DOHH2 (cell line): ENCODE data around the gene FAT2.
"Not testable (repeated sequence)": the region's sequence is repeated elsewhere in the genome, so short reads cannot be mapped to it uniquely, and the experiment has no call there.

Experiments
- H3F3A ChIP-seq: fragments of 200-600 bp; sonication (generic), shearing (Covaris generic); 2 replicates; pipeline ENCODE4 v1.6.0; 2016; ENCODE audit warnings: antibody characterized with exemption, mild to moderate bottlenecking; ENCODE audit not compliant: control insufficient read depth, insufficient read depth
- H3K27ac ChIP-seq: fragments of 200-600 bp; sonication (generic); 2 replicates; pipeline ENCODE4 v1.5.1; 2014; ENCODE audit warnings: low read depth, mild to moderate bottlenecking, low read length, moderate library complexity
- H3K27me3 ChIP-seq: fragments of 200-600 bp; sonication (generic); 2 replicates; pipeline ENCODE4 v1.6.1; 2014; ENCODE audit warnings: mild to moderate bottlenecking, low read length, mixed read lengths; ENCODE audit not compliant: control insufficient read depth
- H3K36me3 ChIP-seq: fragments of 200-600 bp; sonication (generic); 2 replicates; pipeline ENCODE4 v1.6.1; 2014; ENCODE audit warnings: mild to moderate bottlenecking, low read length, moderate library complexity, mixed read lengths; ENCODE audit not compliant: control insufficient read depth
- H3K4me1 ChIP-seq: fragments of 200-600 bp; sonication (generic); 2 replicates; pipeline ENCODE4 v1.6.1; 2014; ENCODE audit warnings: mild to moderate bottlenecking, low read length, mixed read lengths; ENCODE audit not compliant: control insufficient read depth
- H3K4me2 ChIP-seq: fragments of 200-600 bp; sonication (generic); 2 replicates; pipeline ENCODE4 v1.6.0; 2014; ENCODE audit warnings: mild to moderate bottlenecking, low read length, moderate library complexity
- H3K4me3 ChIP-seq: fragments of 200-600 bp; sonication (generic); 2 replicates; pipeline ENCODE4 v1.5.1; 2014; ENCODE audit warnings: mild to moderate bottlenecking, low read length, mixed read lengths
- H3K79me2 ChIP-seq: fragments of 200-600 bp; sonication (generic); 2 replicates; pipeline ENCODE4 v1.6.1; 2014; ENCODE audit warnings: mild to moderate bottlenecking, low read length, mixed read lengths; ENCODE audit not compliant: control insufficient read depth
- H3K9me2 ChIP-seq: fragments of 200-600 bp; sonication (generic); replicated peaks from 2 replicates; pipeline ENCODE4 v1.6.1; 2014; ENCODE audit warnings: mild to moderate bottlenecking, low read length, mixed read lengths; ENCODE audit not compliant: control insufficient read depth
- H3K9me3 ChIP-seq: fragments of 200-600 bp; sonication (generic); 2 replicates; pipeline ENCODE4 v1.6.1; 2014; ENCODE audit warnings: antibody characterized with exemption, low read length, mixed read lengths; ENCODE audit not compliant: control insufficient read depth, insufficient read depth
- H4K20me1 ChIP-seq: fragments of 200-600 bp; sonication (generic); 2 replicates; pipeline ENCODE4 v1.6.0; 2014; ENCODE audit warnings: low read depth, mild to moderate bottlenecking, antibody characterized with exemption, low read length, moderate library complexity; ENCODE audit not compliant: control insufficient read depth, insufficient read depth
- EZH2phosphoT487 ChIP-seq: fragments of 200-600 bp; sonication (generic); IDR thresholded peaks from 2 replicates; pipeline ENCODE4 v1.6.1; 2017; ENCODE audit warnings: borderline replicate concordance, mild to moderate bottlenecking, antibody characterized with exemption, low read length, moderate library complexity, mixed read lengths
- TF ChIP-seq, protein P1 (sequence below): fragments of 200-600 bp; sonication (generic); IDR thresholded peaks from one replicate; pipeline ENCODE4 v1.5.1; 2014; ENCODE audit warnings: antibody characterized with exemption, mild to moderate bottlenecking, low read depth, low read length; ENCODE audit not compliant: poor library complexity, severe bottlenecking

Gene FAT2

DNA sequence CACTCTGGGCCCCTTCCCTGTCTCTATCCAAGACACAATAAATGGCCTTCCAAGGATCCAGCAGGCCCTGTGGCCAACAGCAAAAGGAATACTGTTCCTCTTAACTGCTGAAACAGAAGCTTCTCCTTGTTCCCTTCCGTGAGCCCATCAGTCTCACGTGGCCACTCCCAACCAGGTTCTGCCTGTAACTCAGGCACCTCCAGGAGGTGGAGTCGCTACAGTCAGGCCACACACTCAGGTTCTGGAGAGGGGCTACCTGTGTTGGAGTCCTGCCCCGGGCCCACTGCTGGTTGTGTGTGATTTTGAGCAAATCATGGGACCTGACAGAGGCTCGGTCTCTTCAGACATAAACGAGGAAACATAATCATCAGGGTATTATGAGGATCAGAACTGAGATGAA is 10.3 kb downstream of the FAT2 start:
- no peaks in the 10 kb centered on the region for H3K9me3 ChIP-seq
- no peaks in the 10 kb centered on the region for H3K79me2 ChIP-seq
- no peak for TF ChIP-seq EZH2phosphoT487
- TF ChIP-seq, protein P1, sequence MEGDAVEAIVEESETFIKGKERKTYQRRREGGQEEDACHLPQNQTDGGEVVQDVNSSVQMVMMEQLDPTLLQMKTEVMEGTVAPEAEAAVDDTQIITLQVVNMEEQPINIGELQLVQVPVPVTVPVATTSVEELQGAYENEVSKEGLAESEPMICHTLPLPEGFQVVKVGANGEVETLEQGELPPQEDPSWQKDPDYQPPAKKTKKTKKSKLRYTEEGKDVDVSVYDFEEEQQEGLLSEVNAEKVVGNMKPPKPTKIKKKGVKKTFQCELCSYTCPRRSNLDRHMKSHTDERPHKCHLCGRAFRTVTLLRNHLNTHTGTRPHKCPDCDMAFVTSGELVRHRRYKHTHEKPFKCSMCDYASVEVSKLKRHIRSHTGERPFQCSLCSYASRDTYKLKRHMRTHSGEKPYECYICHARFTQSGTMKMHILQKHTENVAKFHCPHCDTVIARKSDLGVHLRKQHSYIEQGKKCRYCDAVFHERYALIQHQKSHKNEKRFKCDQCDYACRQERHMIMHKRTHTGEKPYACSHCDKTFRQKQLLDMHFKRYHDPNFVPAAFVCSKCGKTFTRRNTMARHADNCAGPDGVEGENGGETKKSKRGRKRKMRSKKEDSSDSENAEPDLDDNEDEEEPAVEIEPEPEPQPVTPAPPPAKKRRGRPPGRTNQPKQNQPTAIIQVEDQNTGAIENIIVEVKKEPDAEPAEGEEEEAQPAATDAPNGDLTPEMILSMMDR: no peak
- H3K36me3 ChIP-seq: no peaks in the 10 kb centered on the region
- H3F3A ChIP-seq: no peaks in the 10 kb centered on the region
- peaks cover 13% of the 10 kb centered on the region for H3K4me1 ChIP-seq
- no peaks in the 10 kb centered on the region for H3K9me2 ChIP-seq
- no peak overlapping the region for H3K27ac ChIP-seq
- H3K27me3 ChIP-seq: no peaks in the 10 kb centered on the region
- no peak overlapping the region for H3K4me2 ChIP-seq
- H3K4me3 ChIP-seq: no peak overlapping the region
- H4K20me1 ChIP-seq: no peaks in the 10 kb centered on the region

DNA sequence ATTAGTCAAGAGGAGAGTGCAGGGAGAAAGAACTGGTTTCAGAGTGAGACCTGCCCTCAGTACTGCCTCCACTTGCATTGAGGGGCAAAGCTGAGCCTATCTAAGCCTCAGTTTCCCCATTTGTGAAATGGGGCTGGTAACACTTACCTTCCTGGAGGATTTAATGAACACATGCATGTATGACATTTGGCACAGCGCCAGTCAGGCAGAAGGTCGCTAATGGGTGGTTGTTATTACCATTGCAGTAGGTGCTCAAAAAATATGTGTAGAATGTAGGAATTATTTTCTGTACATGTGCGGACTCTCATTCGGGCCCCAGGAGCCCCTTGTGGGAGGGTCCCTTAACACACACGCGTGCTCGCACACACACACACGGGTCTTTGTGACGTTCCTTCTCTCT is 10.9 kb downstream of the FAT2 start:
- TF ChIP-seq, protein P1: no peak
- TF ChIP-seq EZH2phosphoT487: no peak

GRCh38 chr5:151579146-151579545 is 12.0 kb downstream of the FAT2 start:
- not testable (repeated sequence) for H3K79me2 ChIP-seq, H3K36me3 ChIP-seq, H3K27ac ChIP-seq, H3K9me3 ChIP-seq, H3K27me3 ChIP-seq, H3F3A ChIP-seq, H3K9me2 ChIP-seq, H4K20me1 ChIP-seq, H3K4me2 ChIP-seq, H3K4me3 ChIP-seq
- H3K4me1 ChIP-seq: peaks cover 13% of the 10 kb centered on the region

More for the DNA sequence above, 10.9 kb downstream of the FAT2 start:
- no peak overlapping the region for H3K4me3 ChIP-seq
- H3K9me2 ChIP-seq: no peaks in the 10 kb centered on the region
- no peaks in the 10 kb centered on the region for H3K36me3 ChIP-seq
- H3K4me2 ChIP-seq: no peak overlapping the region
- no peaks in the 10 kb centered on the region for H3K79me2 ChIP-seq
- no peak overlapping the region for H3K27ac ChIP-seq
- H3K4me1 ChIP-seq: peaks cover 13% of the 10 kb centered on the region
- no peaks in the 10 kb centered on the region for H3K9me3 ChIP-seq
- H3K27me3 ChIP-seq: 0 out of 2 replicates have a peak, but pooled peaks cover 3% of the 10 kb centered on the region
- no peaks in the 10 kb centered on the region for H3F3A ChIP-seq
- H4K20me1 ChIP-seq: no peaks in the 10 kb centered on the region

GRCh38 chr5:151578326-151579025 is 12.7 kb downstream of the FAT2 start:
- no peaks in the 10 kb centered on the region for H3K79me2 ChIP-seq

More at GRCh38 chr5:151578326-151579025, 12.7 kb downstream of the FAT2 start:
- H3K27ac ChIP-seq: no peak overlapping the region
- peaks cover 13% of the 10 kb centered on the region for H3K4me1 ChIP-seq
- peaks cover 7% of the 10 kb centered on the region; the same call in 1 of the 2 replicates for H3K27me3 ChIP-seq
- no peaks in the 10 kb centered on the region for H3K9me2 ChIP-seq
- H3K4me2 ChIP-seq: no peak overlapping the region
- no peak overlapping the region for H3K4me3 ChIP-seq
- no peaks in the 10 kb centered on the region for H3K9me3 ChIP-seq
- no peaks in the 10 kb centered on the region for H3F3A ChIP-seq
- TF ChIP-seq, protein P1: no peak
- TF ChIP-seq EZH2phosphoT487: no peak
- H4K20me1 ChIP-seq: no peaks in the 10 kb centered on the region
- no peaks in the 10 kb centered on the region for H3K36me3 ChIP-seq
